HepG2 (cell line): ENCODE results near the gene ABCA3. TPM values are rescaled to one million over a fixed set of nuclear protein-coding genes. Genes with fewer than 3 reads are reported as not detected.

Source experiments
- CEBPZ ChIP-seq: IDR thresholded peaks from 2 replicates; pipeline ENCODE4 v1.6.1; 2012; ENCODE audit warnings: low read length, improper control_type of control experiment
- HNF1B ChIP-seq: sonication (generic); formaldehyde crosslinking; IDR thresholded peaks from 2 replicates; pipeline ENCODE4 v1.5.1; 2020; ENCODE audit warnings: mild to moderate bottlenecking, moderate library complexity, missing genetic modification reagents
- HNRNPH1 ChIP-seq: fragments of 200-400 bp; formaldehyde crosslinking; optimal IDR thresholded peaks from 2 replicates; pipeline ENCODE3; 2017; ENCODE audit warnings: mild to moderate bottlenecking, low read depth, low read length
- KAT8 ChIP-seq: IDR thresholded peaks from 2 replicates; pipeline ENCODE4 v1.6.1; 2016; ENCODE audit warnings: missing genetic modification reagents, missing compliant biosample characterization
- SP2 ChIP-seq: sonication (generic); formaldehyde crosslinking; IDR thresholded peaks from 2 replicates; pipeline ENCODE4 v1.5.1; 2020; ENCODE audit warnings: mild to moderate bottlenecking, missing genetic modification reagents
- ZBTB38 ChIP-seq: sonication (generic); formaldehyde crosslinking; IDR thresholded peaks from 2 replicates; pipeline ENCODE4 v1.5.1; 2020; ENCODE audit warnings: mild to moderate bottlenecking, missing genetic modification reagents
- ZHX2 ChIP-seq, 2 experiments: sonication (generic) in 1 of 2; formaldehyde crosslinking in 1 of 2; IDR thresholded peaks; 2 replicates each; pipeline versions ENCODE4 v1.6.1 to v1.9.0; 2014 to 2022; ENCODE audit warnings: antibody characterized with exemption in 1 of 2, borderline replicate concordance in 1 of 2, inconsistent platforms in 1 of 2, low read depth in 1 of 2, missing genetic modification reagents in 1 of 2
- ZNF609 ChIP-seq: sonication (generic); formaldehyde crosslinking; IDR thresholded peaks from 2 replicates; pipeline ENCODE4 v1.4.0; 2020; ENCODE audit warnings: mild to moderate bottlenecking, missing genetic modification reagents, borderline replicate concordance
- ZNF768 ChIP-seq: sonication (generic); formaldehyde crosslinking; IDR thresholded peaks from 2 replicates; pipeline ENCODE4 v1.4.0; 2020; ENCODE audit warnings: missing genetic modification reagents
- ZZZ3 ChIP-seq: sonication (generic); formaldehyde crosslinking; IDR thresholded peaks from 2 replicates; pipeline ENCODE4 v1.4.0; 2020; ENCODE audit warnings: missing genetic modification reagents, mild to moderate bottlenecking, borderline replicate concordance
- polyA plus RNA-seq, 8 experiments: library from polyadenylated mRNA; depleted of rRNA in 3 of 8; stranded (reverse) in 7 of 8; unstranded in 1 of 8; fragments of >200 nt; fragmentation: Illumina TruSeq in 4 of 8; extraction: Trizol in 4 of 8; gene quantifications; 2 replicates each; pipeline versions ENCODE4 v1.2.1 to v1.2.3, GENCODE V29; 2011 to 2016; ENCODE audit warnings: low read depth in 4 of 8, missing spikeins in 1 of 8, mixed read lengths in 1 of 8; ENCODE audit not compliant: insufficient read depth in 1 of 8
- total RNA-seq, 5 experiments: library from RNA; depleted of rRNA; stranded (reverse); fragments of >200 nt; fragmentation: Illumina TruSeq; extraction: Trizol; gene quantifications; 2 replicates each; pipeline ENCODE4 v1.2.3, GENCODE V29; 2016; ENCODE audit warnings: low read depth in 1 of 5

Gene ABCA3
- total and polyA plus RNA-seq, 2 of the 13 experiments (the other 11 are each of a cell fraction or from before 2014, with no cell fraction given) = 0.60 to 1.5 TPM

GRCh38 chr16:2388875-2389433 lies 48.4 kb upstream of the ABCA3 start (continued):
- 0 out of 2 replicates have a peak, but pooled peaks have one; percentile 25 for TF ChIP-seq HNF1B
- no peak for TF ChIP-seq ZZZ3 (CRISPR knock-in tag)
- TF ChIP-seq SP2 = no peak
- 0 out of 2 replicates have a peak, but pooled peaks have one; percentile 14 for TF ChIP-seq KAT8
- TF ChIP-seq CEBPZ = no peak
- peak; percentile 66; the same call in 1 of the 2 replicates for TF ChIP-seq ZBTB38
- peak; percentile 54; the same call in 1 of the 2 replicates for TF ChIP-seq ZHX2 (IDR thresholded peaks at IDR 0.05; ENCODE audit: low read depth)
- no peak for TF ChIP-seq ZHX2 (CRISPR knock-in tag; IDR thresholded peaks at IDR 0.05; ENCODE audit: borderline replicate concordance)
- peak; percentile 93 for TF ChIP-seq ZNF609 (CRISPR knock-in tag)
- TF ChIP-seq HNRNPH1 = no peak
- peak; percentile 98 for TF ChIP-seq ZNF768 (CRISPR knock-in tag)
